GM18519 (cell line): ENCODE measurements around the gene TMED1.

ENCODE experiments used
- ATAC-seq: cut with Tn5 transposase; IDR thresholded peaks from one replicate; pipeline ENCODE4 v1.9.1; 2021; ENCODE audit warnings: mild to moderate bottlenecking, moderate library complexity; ENCODE audit not compliant: unreplicated experiment, low FRiP score

The TMED1 gene

GRCh38 chr19:10812902-10813404, 23.1 kb downstream of the TMED1 start:
- ATAC-seq, result no peak

- ATAC-seq, result no peak
These were observed 23.8 kb downstream of the TMED1 start for GRCh38 chr19:10812196-10812595.

- no peak for ATAC-seq
These were observed 24.5 kb downstream of the TMED1 start for GRCh38 chr19:10811391-10812111.

- ATAC-seq, result no peak
These were observed 26.2 kb downstream of the TMED1 start for GRCh38 chr19:10809651-10810285.

- ATAC-seq, result no peak
These were observed 26.9 kb downstream of the TMED1 start for GRCh38 chr19:10808937-10809649.

- ATAC-seq, result no peak
These were observed 30.2 kb downstream of the TMED1 start for GRCh38 chr19:10805758-10806247.

GRCh38 chr19:10805065-10805757, 30.8 kb downstream of the TMED1 start:
- ATAC-seq, result no peak

GRCh38 chr19:10803252-10803651, 32.8 kb downstream of the TMED1 start:
- ATAC-seq, result no peak

GRCh38 chr19:10802479-10802878, 33.5 kb downstream of the TMED1 start:
- ATAC-seq, result no peak

GRCh38 chr19:10800488-10800887, 35.5 kb downstream of the TMED1 start:
- no peak for ATAC-seq

GRCh38 chr19:10797541-10798256, 38.3 kb downstream of the TMED1 start:
- ATAC-seq, result no peak

GRCh38 chr19:10797078-10797477, 38.9 kb downstream of the TMED1 start:
- no peak for ATAC-seq

GRCh38 chr19:10796653-10797052, 39.4 kb downstream of the TMED1 start:
- no peak for ATAC-seq

- ATAC-seq, result no peak
These were observed 46.1 kb downstream of the TMED1 start for GRCh38 chr19:10789866-10790265.

- ATAC-seq, result no peak
These were observed 47.9 kb downstream of the TMED1 start for GRCh38 chr19:10788146-10788545.

GRCh38 chr19:10784257-10784656, 51.8 kb downstream of the TMED1 start:
- ATAC-seq, result no peak

GRCh38 chr19:10782795-10783194, 53.2 kb downstream of the TMED1 start:
- ATAC-seq, result no peak
